Measurements from ENCODE around the gene CNGA2.
"Not testable (repeated sequence)": the region's sequence is repeated elsewhere in the genome, so short reads cannot be mapped to it uniquely, and the experiment has no call there.

Gene CNGA2

DNA sequence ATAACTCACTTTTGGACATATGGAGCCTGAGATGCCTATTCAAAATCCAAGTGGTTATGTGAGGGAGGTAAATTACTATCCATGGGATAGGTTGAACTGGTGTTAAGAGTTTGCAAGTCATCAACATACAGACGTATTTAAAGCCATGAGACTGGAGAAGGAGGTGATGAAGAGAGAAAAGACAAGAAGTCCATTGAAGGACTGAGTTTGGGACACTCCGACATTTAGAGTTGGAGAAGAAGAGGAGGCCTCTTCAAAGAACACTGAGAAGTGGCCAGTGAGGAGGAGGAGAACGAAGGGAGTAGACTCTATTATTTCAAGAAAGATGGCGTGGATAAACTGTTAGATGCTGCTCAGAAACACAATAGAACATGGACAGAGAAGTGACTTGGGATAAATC lies at the start of gene CNGA2:
Gene CNGA2, plus strand, starts transcription at position 301 of the 400 bp plus-strand sequence. CDS start 3,738 bp downstream, outside the sequence.
- FAIRE-seq, result no peak

GRCh38 chrX:151687635-151688034 lies 46.9 kb upstream of the CNGA2 start:
- FAIRE-seq, result no peak

GRCh38 chrX:151688695-151689094 lies 45.9 kb upstream of the CNGA2 start:
- FAIRE-seq, result no peak

DNA sequence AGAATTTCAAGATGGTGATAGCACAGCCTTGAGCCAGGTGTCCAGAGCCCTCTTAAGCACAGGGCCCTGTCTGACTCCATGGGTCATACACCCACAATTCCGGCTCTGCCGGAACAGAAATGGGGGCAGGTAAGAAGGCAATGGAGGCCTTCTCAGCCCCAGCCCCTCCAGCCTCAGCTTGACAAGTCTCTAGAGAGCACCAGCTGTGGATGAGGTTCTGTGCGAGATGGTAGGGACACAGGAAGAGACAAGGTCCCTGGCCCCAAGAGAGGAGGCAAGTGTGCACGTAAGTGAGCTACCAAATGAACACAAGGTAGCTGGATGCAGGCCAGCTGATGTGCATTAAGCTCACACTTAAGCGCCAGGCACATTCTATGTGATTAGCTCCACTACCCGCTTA lies 41.7 kb upstream of the CNGA2 start:
- FAIRE-seq, result no peak

DNA sequence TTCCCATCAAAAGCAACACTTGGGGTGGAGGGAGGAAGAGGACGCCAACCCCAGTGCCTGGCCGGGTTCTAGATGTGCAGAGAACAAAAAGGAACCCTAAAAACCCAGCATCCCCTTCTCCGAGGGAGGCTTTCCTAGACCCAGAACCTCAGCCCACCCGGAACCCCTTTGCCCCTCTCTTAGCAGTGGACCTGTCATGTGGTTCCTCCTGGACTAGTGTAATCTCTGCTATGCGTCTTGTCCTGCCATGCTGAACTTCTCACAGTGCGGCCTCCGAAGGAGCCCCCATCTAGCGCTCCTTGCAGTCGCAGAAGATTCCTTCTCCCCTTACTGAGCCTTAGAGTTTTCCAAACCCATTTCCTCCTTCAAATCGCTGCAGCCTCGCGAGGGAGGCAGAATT lies 40.4 kb upstream of the CNGA2 start:
- no peak for FAIRE-seq

DNA sequence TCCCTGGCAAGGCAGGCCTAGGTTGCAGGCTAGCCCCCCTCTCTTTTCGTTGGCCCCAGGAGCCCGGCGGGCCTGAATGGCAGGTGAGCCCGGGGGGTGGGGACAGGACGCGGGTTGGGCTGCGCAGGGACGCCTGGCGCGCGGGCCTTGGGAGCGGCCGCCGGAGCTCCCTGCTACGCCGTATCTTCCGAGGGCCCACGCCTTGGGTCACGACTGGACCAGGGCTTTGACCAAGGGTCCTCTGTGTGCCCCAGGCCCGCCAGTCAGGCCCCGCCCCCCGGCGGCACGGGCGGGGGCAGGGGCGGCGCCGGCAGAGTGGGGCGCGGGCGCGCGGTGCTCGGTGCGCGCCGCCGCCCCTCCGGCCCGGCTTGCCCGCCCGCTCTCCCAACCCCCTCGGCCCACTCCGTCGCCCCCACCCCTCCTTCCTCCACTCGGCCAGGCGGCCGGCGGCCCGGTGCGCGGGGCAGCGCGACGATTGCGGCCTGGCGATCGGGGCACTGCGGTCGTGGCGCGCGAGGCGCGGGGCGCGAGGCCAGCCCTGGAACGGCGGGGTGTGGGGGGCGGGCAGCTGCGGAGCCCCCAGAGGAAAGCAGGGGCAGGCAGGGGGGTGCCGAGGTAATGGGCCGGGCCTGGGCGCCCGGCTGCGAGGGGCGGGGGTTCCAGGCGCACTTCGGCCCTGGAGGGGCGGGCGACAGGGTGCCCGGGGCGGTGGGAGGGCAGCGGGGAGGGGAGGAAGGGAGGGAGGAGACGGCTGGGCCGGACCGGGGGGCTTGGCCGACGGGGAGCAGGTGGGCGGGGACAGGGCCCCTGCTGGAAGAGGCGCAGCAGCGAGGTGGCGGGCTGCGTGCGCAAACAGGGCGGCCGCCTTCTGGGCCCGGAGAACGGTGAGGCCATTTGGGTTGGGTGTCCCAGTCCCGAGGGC lies 39.6 kb upstream of the CNGA2 start, which contains the start of gene PRRG3:
Gene PRRG3, plus strand, starts transcription at position 798 of the 922 bp plus-strand sequence. CDS start 3,357 bp downstream, outside the sequence.
- no peak for FAIRE-seq

- FAIRE-seq, result no peak
Measured at GRCh38 chrX:151695583-151696340, 38.8 kb upstream of the CNGA2 start.

- not testable (repeated sequence) for FAIRE-seq
Measured at GRCh38 chrX:151697082-151697481, 37.5 kb upstream of the CNGA2 start.

DNA sequence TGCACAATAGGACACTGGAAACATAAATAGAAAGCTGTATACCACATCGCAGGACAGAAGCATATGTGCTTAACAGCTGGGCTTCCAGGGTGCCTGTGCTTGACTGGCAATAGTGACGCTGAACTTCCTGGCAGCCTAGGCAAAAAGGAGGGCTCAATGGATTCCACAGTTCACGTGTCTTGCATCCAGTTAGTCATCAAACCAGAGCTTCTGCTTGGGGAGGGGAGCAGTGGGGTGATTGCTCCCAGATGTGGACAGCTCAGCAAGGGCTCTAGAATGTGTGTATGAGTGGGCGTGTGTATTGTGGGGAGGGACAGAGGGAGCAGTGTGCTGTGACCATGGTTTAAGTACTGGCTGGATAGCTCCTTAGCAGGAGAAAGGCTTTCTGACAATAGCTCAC lies 37.0 kb upstream of the CNGA2 start:
- no peak for FAIRE-seq

DNA sequence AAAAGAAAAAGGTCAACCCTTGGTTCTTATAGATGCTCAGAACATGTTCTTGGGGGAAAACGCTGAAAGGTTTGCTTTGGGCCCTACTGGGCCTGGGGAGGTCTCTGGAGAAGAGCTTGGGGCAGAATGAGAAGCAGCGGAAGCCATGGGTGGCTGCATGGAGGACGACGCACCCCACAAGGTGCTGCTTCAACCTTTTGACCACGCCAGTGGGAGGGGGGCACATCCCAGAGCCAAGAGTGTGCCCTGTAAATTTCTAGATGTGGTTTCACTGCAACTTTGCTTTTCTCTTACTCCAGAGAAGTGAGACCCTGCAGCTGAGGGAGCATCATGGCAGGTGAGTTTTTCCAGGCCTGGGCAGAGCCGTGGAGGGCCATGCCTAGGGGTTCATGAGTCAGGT lies 36.1 kb upstream of the CNGA2 start:
- no peak for FAIRE-seq

- no peak for FAIRE-seq
Measured at GRCh38 chrX:151699746-151700145, 34.8 kb upstream of the CNGA2 start.

DNA sequence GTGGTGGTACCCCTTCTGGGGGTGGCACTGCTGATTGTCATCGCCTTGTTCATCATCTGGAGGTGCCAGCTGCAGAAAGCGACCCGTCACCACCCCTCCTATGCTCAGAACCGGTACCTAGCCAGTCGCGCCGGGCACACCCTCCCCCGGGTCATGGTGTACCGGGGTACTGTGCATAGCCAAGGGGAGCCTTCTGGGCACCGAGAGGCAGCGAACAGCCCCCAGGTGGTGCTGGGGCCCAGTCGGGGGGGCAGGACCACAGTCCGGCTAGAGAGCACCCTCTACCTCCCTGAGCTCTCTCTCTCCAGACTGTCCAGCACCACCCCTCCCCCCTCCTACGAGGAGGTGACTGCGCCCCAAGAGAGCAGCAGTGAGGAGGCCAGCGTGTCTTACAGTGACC lies 34.0 kb upstream of the CNGA2 start:
- FAIRE-seq, result no peak

GRCh38 chrX:151701071-151701470 lies 33.5 kb upstream of the CNGA2 start:
- no peak for FAIRE-seq

GRCh38 chrX:151701531-151701930 lies 33.0 kb upstream of the CNGA2 start:
- FAIRE-seq, result no peak

DNA sequence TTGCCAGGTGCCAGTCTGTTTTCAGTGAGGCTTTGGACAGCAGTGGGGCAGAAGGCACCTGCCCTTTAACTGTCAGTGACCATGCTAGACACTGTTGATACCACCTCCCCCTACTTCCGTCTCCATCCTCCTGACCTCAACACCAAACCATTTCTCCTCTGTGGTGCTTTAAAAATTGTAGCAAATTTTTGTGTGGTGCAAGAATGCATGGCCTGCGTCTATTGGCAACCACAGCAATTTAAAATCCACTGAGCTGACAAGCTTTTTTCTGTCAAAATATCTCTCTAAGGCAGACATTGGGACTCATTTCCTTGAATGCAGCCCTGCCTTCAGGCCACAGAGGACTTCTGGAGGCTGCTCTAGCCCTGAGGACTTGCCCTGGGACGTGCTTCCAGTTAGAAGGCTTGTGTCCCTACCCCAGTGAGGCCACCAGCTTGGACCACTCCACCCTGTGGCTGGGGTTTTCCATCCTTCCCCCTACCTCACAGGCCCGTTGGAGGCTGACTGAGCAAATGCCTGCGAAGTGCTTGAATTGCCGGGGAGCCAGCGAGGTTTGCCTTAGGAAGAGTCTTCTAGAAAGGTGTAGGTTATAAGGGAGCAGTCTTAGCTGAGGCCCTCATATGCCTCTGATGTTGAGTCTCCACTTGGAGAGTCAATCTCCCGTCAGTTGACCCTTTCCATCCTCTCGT lies 32.4 kb upstream of the CNGA2 start:
- FAIRE-seq, result no peak

DNA sequence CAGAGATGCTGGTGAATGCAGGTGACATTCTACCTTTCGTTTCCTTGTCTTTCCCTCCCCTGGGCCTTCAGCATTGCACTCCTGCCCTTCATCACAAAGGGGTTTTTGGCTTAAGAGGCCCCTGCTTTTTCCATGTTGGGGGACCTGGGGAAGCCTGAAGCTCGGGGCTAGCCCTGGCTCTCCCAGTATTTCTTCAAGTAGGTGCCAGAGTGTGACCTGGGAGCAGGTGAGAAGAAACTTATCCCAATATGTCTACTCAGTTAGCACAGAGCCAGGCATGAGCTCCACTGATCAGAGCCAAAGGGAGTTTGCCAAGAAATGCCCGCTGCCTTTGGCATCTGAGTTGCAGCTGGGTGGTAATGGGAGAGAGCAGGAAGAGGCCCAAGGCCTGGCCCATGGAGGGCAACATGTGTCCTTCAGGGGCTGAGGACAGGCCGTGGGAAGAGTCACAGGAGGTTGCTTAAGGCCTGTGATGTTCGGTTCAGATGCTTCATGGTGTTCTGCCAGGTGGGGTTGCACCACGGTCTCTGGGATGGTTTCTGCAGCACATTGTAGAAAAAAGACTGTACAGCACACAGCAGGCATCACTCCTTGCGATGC lies 31.7 kb upstream of the CNGA2 start:
- no peak for FAIRE-seq

- no peak for FAIRE-seq
Measured at GRCh38 chrX:151703487-151703886, 31.1 kb upstream of the CNGA2 start.

DNA sequence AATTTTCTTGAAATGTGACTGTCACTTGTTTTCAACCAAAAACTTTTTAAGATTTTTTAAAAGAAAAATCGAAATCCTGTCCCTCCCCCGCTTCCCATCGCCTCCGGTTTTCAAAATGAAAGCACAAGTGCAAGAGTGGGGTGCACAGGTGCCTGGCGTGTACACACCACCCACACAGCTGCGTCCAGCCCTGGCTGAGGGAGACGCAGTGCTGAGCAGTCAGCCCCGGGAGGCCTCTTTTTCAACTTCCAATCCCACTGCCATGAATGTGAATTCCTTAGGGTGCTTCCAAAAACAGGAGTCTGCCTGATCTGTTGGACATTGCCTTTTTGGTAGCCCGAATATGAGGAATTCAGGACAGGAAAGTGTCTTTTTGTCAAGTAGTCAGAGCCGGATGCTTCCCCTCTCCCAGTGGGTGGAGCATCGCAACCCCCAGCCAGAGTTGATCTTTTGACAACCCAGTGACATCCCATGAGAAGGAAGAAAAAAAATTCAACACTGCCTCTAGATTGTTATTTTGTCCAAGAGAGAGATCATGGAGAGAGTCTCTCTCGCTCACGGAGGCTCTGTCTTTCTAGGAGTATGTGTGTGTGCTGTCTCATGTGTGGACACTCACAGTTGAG lies 30.4 kb upstream of the CNGA2 start:
- FAIRE-seq, result no peak

DNA sequence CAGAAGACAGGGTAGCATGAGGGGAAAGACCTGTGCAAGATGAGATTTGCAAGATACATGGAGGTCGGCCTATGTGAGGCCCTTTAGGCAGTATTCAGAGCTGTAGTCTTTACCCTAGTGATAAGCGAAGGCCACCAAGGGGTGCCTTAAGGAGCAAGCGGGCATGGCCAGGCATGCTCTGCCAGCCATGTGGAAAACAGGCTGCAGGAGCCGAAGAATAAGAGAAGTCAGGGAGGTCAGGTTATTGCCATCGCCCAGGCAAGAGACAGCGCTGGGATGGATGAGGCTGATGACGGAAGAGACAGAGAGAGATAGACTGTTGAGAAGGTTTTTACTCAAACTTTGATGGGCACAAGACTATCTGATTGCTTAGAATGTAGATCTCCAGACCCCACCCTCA lies 25.7 kb upstream of the CNGA2 start:
- no peak for FAIRE-seq

DNA sequence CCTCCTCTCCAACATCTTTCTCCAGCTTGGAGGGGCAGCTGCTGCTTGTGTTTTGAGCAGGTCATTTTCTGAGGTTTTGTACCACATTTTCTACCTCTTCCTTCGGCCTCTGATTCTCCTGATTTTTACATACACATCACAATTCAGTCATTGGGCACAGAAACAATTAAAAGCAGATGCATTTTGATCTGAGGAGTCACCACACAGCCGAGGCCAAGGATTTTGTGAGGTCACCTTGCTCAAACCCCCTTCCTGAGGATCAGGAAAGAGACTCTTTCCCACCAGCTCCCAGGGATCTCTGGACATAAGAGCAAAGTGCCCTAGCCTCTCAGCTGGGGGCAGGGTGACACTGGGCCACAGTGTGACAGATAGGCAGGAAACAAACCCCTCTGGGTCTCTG lies 24.1 kb upstream of the CNGA2 start:
- FAIRE-seq, result no peak

DNA sequence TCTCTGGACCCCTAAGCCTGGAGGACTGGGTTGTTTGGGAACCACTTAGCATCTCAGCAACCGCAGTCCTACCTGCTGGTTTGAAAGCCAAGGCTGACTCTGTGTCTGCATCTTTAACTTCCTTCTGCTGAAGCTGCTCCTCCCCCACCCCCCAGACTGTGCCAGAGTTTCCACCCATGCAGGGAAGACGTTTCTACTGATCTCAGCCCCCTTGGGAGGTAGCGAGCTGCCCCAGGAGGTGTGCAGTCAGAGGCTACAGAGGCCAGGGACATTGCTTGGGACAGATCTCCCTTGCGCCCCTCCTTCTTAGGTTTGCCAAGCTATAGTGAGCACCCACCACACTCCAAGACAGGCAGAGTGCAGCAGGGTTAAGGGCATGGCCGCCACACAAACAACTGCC lies 23.4 kb upstream of the CNGA2 start:
- no peak for FAIRE-seq

GRCh38 chrX:151711787-151712186 lies 22.8 kb upstream of the CNGA2 start:
- no peak for FAIRE-seq

Measured in TTC549 (cell line).